Stimulated activated CD8-positive, alpha-beta memory T cell treated with anti-CD3 and anti-CD28 coated beads, Interleukin-12 subunit alpha, Interleukin-12 subunit beta, amount 100 ng/mL, for 1 hour (primary cell): ENCODE measurements around the gene TMCC1.
"Not testable (repeated sequence)": the region's sequence is repeated elsewhere in the genome, so short reads cannot be mapped to it uniquely, and the experiment has no call there.

Source experiments
- DNase-seq: peaks from one replicate; pipeline ENCODE4 v3.0.0-alpha.2; 2020; ENCODE audit warnings: low read depth

TMCC1 gene

DNA sequence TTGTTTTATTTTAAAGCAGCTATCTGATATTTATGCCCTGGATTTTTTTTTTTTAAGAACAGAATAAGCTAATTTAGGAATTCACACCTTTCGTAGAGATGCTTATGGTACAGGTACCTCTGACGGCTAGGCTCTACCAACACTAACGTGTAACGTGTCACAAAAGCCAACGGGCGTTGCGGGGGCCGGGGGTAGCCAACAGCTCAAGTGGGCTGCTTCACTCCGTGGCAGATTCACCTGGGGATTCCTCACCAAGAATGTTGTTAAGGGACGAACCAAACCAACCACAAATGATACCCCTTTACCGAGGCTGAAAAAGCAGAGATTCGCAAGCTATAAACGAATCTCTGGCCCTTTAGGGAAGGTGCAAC lies 1.0 kb downstream of the TMCC1 start:
- DNase-seq = no peak

DNA sequence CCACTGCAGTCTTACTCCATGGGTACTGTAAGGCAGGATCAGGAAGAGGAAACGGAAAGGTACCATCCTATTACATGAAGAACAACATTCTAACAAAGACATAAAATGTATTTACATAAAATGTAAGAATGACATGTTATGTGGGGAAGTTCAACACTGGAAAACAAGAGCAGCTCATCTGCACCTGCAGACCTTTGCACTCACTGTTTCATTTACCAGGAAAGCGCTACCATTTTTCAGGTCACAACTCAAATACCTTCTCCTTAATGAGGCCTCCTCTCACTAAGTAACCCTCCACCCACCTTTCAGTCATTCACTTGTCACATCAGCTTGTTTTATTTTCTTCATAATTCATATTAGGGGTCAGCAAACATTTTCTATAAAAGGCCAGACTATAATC lies 2.6 kb downstream of the TMCC1 start:
- DNase-seq = no peak

DNA sequence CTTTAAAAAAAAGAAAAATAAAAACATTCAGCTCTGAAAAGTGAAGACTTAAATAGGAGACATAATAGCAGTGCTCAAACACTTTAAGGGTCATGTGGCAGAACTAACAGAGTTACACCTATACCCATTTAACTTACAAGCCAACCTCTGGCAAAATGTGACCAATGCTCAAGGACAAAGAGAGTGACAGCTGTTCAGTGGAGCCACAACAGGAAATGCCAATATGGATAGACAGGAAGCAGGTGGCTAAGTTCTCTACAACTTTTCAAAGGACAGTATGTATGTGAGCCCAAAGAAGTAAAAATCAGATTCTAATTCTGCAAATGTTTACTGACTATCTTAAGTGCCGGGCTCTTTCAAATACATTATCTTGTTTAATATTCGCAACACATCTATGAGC lies 3.4 kb downstream of the TMCC1 start:
- DNase-seq = no peak

DNA sequence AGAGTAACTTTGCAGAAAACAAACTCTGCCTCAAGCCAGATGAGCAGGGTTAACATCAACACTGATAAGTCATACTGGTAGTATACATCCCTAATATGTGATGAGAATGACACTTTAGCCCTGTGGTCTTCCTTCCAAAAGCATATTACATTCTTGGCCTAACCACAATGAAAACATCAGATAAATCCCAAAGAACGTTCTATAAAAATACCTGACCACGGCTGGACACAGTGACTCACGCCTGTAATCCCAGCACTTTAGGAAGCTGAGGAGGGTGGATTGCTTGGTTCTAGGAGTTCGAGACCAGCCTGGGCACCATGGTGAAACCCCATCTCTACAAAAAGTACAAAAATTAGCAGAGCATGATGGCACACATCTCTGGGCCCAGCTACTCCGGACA lies 4.7 kb downstream of the TMCC1 start:
- no peak for DNase-seq

DNA sequence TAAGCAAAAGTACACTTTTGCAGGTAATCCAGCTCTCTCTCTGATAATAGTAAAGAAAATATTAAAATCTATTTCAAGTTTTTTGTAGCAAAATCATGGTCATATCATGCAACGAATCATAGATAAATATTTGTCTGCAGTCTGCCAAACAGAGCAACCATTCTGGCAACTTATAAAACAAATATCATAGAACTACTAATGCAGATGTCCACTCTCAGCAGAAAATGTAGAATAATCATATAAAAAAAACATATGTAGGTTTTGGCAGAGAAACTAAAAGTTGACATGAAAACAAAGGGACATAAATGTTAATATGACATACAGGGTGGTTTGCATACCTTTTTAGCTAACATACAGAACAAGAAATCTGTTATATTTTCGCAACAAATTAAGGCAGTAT lies 12.2 kb downstream of the TMCC1 start:
- no peak for DNase-seq

DNA sequence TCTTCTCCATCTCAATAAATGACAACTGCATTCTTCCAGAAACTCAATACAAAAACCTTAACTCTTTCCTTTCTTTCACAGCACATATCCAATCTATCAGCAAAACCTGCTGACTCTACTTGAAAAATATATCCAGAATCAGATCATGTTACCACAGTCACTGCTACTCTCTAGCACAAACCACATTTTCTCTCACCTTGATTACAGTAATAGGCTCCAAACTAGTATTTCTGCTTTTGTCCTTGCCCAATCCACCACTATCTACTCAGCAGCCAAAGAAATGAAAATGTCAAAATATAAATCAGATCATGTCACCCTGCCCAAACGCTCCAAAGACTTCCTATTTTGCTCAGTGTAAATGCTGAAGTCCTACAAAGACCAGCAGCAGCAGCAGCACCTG lies 15.2 kb downstream of the TMCC1 start:
- no peak for DNase-seq

DNA sequence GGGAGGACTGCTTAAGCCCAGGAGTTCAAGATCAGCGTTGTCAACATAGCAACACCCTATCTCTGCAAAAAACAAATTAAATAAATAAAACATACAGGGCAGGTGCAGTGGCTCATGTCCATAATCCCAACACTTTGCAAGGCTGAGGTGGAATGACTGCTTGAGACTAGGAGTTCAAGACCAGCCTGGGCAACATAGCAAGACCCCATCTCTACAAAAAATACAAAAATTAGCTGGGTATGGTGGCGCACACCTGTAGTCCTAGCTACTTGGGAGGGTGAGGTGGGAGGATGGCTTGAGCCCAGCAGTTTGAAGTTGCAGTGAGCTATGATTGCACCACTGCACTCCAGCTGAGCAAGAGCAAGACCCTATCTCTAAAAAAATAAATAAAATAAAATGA lies 19.0 kb downstream of the TMCC1 start:
- not testable (repeated sequence) for DNase-seq

DNA sequence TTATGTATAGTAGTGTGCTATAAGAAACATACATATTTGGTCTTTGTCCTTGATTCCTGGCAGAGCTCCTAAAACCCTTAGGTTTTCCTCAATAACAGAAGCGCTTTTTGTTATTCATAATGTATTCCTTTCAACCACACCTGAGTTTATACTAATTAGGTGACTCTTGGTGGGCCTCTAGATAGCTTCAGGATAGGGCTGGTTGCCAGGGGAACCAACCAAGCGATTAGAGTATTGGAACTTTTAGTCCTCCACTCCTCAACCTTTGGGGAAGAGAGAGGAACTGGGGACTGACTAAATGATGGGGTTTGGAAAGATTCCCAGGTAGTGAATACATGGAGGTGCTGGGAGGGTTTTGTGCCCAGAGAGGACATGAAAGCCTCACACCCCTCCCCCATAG lies 24.6 kb downstream of the TMCC1 start:
- DNase-seq = no peak

DNA sequence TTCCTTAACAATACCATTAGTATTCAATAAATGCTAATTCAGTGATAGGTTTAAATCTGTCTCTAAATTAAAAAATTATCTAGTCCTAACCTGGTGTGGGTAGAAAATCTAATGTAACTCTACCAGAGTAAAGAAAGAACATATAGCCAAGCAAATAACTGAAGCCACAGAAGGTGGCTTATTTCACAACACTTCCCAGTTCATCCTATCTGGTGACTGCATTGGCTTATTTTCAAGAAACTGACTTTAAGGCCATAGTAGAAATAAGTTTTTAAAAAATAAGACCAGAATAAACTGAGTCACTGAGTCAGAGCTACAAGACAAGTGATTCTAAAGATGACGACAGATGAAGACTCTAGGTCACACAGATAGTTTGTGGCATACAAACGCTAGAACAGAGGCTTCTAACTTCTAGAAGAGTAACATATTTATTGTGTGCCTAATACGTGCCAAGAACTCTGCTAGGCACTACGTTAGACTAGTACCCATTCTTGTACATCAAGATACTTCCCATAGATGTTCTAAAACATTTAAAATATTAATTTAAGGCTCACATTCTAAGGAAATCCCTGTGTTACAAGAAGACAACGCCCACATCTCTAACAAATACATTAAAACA lies 25.9 kb downstream of the TMCC1 start:
- DNase-seq = no peak

DNA sequence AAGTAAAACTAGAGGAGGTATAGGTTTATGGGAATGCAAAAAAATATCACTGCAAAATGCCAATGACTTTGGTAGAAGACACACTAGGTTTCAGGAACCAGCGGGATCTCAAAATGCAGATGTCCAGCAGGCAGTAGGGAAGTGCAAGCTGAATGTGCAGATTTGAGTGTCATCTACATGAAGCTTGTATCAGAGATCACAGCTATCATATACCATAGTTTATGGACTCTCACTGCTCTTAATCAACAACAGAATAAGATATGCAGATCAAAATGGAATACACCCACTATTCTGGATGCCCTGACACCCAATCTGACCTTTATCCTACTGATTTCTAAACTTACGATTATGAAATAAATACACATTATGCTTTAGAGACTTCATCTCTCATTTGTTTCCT lies 27.7 kb downstream of the TMCC1 start:
- no peak for DNase-seq

DNA sequence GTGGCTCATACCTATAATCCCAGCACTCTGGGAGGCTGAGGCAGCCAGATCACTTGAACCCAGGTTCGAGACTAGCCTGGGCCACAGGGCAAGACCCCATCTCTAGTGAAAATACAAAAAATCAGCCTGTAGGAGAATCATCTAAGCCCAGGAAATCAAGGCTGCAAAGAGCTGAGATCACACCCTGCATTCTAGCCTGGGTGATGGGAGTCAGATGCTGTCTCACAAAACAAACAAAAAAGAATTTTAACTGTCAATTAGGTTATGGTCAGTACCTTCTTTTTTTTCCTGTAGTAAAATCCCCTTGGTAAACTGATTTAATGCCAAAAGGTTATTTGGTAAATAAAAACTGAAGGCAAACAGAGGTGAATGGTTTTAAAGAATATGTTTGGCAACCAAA lies 29.0 kb downstream of the TMCC1 start:
- no peak for DNase-seq

DNA sequence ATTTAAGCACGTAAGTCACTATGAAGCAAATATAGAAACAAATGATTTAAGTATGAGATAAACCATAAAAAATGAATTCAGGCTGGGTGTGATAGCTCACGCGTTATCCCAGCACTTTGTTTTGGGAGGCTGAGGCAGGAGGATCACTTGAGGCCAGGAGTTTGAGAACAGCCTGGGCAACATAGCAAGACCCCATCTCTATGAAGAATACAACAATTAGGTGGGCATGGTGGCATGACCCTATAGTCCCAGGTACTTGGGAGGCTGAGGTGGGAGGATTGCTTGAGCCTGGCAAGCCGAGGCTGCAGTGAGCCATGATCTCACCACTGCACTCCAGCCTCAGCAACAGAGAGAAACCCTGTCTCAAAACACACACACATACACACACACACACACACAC lies 34.2 kb downstream of the TMCC1 start:
- no peak for DNase-seq

DNA sequence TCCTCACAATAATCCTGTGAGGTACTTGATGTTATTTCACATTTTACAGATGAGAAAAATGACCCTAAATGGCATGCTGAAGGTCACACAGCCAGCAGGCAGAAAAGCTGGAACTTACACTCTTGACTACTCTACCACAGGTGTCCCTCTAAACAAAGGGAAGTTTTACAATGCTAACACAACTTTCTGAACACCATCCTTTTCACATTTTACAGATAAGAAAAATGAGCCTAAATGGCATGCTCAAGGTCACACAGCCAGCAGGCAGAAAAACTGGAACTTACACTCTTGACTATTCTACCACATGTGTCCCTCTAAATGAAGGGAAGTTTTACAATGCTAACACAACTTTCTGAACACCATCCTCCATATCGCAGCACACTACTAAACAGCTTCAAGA lies 35.6 kb downstream of the TMCC1 start:
- no peak for DNase-seq

DNA sequence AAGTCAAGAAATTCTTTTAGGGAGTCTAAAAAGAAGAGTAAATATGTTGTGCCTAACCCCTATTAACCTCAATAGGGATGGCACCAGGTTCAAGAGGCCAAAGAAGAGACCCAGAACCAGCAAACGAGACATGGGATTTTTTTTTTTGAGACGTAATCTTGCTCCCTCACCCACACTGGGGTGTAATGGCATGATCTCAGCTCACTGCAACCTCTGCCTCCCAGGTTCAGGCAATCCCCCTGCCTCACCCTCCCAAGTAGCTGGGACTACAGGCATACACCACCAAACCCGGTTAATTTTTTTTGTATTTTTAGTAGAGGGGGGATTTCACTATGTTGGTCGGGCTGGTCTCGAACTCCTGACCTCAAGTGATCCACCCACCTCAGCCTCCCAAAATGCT lies 36.7 kb downstream of the TMCC1 start:
- not testable (repeated sequence) for DNase-seq

DNA sequence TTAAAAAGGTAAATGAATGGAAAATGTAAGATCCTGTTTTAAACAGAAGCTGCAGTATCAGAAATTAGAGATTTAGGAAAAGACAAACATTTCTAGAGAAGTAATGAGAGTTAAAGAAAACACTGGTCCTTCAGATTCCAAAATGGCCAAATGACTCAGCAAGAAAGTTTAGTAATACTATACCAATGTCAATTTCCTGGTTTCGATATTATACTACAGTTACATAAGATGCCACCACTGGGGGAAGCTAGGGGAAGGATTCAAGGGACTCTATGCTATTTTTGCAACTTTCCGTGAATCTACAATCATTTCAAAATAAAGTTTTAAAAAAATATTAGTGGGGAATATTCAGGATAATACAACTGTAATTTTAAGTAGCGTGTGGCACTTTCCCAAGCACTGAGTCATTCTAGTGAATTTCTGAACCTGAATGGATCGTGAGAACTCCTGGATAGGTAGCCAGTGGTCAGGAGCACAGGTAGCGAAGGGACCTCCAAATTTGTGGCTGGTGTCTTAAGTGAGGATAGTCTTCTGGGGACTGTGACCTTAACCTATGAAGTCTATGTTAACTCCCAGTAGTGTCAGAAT lies 37.6 kb downstream of the TMCC1 start:
- DNase-seq = no peak

DNA sequence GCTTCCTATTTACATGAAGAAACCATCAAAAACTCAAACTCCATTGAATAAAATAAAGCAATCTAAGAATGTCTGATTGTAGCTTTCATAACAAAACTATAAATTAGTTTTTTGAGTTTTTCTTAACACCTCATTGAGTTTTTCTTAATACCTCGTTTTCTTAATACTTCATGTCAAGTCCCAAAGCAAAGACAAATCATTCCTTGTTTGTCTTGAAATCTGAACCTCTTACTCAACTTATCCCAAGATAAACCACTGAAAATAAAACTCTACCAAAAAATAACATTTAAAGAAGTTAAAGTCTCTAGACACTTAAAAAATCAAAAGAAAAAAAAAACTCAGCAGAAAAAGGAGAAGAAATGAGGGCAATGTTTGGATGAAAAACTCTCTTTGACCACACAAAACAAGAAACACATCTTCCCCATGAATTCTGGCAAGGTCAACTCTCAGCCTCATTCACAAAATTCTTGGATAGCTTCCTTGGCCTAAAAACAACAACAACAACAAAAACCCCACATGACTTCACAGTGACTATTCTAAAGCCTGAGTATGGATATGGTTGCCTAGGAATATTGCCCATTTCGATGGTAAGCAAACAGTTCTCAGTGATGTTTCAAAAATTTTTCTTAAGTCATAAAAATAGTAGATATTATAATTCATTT lies 38.2 kb downstream of the TMCC1 start:
- no peak for DNase-seq

DNA sequence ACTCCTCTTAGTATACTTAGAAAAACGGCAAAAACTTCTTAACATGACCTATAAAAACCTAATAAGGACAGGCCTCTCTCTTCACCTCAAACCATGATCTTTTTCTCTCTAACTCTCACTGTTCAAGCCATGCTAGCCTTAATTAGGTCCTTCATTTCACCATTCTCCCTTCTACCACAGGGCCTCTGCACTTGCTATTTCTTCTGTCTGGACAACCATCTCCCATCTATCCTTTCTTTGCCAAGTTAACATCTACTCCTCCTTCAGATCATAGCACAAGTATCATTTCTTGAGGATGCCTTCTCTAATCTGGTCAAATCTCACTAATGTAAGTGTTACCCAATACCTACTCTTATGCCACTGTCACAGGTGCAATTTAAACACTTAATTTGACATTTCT lies 39.1 kb downstream of the TMCC1 start:
- DNase-seq = no peak

DNA sequence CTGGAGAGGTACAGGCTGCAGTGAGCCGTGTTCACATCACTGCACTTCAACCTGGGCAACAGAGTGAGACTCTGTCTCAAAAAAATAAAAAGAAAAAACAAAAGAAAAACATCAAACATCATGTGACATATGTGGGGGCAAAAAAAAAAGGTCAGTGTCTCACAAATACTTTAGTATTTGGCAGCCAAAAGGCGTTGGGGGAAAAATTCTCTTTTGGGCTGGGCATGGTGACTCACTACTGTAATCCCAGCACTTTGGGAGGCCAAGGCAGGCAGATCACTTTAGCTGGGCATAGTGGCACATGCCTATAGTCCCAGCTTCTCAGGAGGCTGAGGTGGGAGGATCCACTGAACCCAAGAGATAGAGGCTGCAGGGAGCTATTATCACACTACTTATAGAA lies 47.6 kb downstream of the TMCC1 start:
- DNase-seq = no peak

DNA sequence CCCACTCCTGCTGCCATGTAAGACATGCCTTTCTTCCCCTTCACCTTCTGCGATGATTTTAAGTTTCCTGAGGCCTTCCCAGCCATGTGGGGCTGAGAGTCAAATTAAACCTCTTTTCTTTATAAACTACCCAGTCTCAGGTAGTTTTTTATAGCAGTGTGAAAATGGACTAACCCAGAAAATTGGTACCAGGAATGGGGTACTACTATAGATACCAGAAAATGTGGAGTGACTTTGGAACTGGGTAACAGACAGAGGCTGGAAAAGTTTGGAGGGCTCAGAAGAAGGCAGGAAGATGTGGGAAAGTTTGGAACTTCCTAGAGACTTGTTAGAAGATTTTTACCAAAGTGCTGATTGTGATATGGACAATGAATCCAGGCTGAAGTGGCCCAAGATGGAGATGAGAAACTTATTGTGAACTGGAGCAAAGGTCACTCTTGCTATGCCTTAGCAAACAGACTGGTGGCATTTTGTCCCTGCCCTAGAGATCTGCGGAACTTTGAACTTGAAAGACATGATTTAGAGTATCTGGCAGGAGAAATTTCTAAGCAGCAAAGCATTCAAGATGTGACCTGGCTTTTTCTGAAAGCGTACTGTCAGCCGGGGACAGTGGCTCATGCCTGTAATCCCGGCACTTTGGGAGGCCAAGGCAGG lies 52.7 kb downstream of the TMCC1 start:
- no peak for DNase-seq

DNA sequence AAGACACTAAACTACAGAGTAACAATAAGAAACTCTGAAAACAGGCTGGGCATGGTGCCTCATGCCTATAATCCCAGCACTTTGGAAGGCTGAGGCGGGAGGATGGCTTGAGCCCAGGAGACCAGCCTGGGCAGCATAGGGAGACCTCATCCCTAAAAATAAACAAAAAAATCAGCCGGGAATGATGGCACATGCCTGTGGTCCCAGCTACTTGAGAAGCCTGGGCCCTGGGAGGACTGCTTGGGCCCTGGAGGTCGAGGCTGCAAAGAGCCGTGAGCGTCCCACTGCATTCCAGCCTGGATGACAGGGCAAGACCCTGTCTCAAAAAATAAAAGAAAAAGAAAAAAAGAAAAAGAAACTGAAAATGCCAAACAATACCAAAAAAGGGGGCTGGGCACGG lies 55.4 kb downstream of the TMCC1 start:
- no peak for DNase-seq

DNA sequence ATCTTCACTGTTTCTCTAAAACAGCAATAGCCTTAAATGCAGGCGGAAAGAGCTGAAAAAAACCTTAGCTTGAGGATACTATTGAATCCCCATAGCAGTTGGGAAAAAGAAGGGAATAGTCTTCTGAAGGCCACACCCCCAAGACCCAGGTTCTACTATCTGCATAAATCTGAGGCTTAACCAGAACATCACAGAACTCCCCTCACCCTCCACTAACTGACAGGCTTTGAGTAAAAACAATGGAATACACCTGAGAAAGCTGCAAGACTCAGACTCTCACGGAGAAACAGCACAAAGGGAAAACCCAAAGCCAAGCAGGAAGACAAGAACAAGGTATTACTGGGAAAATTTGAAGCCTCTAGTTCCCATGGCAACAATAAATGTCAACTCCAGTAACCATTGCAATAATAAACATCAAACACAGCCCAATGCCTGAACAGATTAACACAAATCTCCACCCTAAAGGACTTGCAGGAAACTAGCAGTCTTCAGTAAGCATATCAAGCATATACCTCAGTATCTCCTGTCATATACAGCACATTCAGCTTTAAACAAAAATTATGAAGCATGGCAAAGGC lies 56.4 kb downstream of the TMCC1 start:
- no peak for DNase-seq

DNA sequence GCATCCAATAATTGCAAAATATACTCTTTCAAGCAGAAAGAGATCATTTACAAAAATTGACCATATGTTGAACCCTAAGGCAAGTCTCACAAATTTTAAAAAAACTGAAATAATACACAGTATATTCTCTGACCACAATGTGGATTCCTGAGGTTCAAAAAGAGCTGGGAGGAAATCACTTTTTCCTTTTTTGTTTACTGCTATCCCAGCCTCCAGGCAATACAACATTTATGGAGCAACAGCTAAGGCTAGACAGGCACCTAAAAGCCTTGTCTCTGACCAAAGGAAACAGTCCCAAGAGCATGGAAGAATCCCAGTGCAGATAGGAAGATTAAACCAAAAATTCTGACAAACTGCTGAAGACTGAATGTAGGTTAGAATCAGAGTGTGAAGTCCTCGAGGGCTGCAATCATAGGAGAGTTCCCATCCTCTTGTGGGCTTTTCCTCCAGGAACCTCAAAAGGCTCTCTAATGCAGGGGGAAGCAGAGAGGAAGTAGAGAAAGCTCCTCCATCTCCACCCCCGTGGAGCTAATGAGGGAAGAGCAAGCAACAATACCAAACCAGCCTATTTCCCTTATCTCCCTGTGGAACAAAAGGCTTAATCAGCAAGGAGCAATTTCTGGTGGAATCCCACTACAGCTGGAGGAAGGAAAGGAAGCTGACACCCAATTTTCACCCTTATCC lies 57.0 kb downstream of the TMCC1 start:
- no peak for DNase-seq

DNA sequence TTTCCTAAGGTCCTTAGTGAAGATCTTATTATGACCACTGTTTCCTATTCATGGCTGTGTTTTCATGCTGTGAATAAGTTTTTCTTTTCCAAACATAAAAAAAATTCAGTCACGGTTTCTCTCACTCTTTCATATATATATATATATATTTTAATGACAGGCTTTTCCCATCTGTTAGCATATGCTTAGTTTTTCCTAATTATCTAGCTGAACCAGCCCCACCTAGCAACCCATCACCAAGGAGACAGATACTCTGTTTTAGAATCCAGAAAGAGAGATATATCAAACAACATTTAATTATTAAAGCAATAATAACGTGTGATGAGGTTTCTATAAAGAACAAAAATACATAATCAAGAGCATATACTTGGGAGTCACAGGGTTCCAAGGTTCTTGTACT lies 58.3 kb downstream of the TMCC1 start:
- no peak for DNase-seq
